Retinal pigment epithelial cell (primary cell): ENCODE results near the gene PHB1.
A peak's percentile ranks its signal among the peaks of the same experiment; 100 is the strongest.
"Not testable (repeated sequence)": the region's sequence is repeated elsewhere in the genome, so short reads cannot be mapped to it uniquely, and the experiment has no call there.

Experiments
- DNase-seq: peaks from one replicate; pipeline ENCODE4 v3.0.0-alpha.2; 2010; ENCODE audit warnings: low read depth
- H3K4me3 ChIP-seq: 2 replicates; pipeline ENCODE4 v1.5.1; 2011; ENCODE audit warnings: mild to moderate bottlenecking, low read length, control low read depth, moderate library complexity
- TF ChIP-seq, protein P1 (sequence below): conservative IDR thresholded peaks from 2 replicates; pipeline ENCODE4 v1.5.1; 2011; ENCODE audit warnings: low read depth, low read length, control low read depth, inconsistent platforms

The PHB1 gene

DNA sequence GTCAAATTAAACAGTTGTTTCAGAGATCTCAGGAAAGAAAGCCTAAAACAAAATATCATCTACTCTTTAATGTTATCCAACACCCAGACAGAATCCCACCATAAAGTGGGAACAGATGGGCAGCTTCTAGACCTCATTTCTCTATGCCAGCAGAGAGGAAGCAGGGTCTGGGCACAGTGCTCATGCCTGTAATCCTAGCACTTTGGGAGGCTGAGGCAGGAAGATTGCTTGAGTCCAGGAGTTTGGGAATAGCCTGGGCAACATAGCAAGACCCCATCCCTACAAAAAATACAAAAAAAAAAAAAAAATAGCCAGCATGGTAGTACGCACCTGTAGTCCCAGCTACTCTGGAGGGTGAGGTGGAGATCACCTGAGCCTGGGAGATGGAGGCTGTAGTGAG, 39.1 kb downstream of the PHB1 start:
- H3K4me3 ChIP-seq: no peak overlapping the region
- DNase-seq: no peak
- TF ChIP-seq, protein P1, sequence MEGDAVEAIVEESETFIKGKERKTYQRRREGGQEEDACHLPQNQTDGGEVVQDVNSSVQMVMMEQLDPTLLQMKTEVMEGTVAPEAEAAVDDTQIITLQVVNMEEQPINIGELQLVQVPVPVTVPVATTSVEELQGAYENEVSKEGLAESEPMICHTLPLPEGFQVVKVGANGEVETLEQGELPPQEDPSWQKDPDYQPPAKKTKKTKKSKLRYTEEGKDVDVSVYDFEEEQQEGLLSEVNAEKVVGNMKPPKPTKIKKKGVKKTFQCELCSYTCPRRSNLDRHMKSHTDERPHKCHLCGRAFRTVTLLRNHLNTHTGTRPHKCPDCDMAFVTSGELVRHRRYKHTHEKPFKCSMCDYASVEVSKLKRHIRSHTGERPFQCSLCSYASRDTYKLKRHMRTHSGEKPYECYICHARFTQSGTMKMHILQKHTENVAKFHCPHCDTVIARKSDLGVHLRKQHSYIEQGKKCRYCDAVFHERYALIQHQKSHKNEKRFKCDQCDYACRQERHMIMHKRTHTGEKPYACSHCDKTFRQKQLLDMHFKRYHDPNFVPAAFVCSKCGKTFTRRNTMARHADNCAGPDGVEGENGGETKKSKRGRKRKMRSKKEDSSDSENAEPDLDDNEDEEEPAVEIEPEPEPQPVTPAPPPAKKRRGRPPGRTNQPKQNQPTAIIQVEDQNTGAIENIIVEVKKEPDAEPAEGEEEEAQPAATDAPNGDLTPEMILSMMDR: no peak

DNA sequence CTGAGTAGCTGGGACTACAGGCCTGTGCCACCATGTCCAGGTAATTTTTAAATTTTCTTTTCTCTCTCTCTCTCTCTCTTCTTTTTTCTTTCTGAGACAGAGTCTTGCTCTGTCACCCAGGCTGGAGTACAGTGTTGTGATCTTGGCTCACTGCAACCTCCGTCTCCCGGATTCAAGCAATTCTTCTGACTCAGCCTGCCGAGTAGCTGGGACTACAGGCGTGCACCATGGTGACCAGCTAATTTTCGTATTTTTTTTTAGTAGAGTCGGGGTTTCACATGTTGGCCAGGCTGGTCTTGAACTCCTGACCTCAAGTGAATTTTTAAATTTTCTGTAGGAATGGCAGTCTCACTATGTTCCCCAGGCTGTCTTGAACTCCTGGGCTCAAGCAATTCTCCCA, 41.6 kb downstream of the PHB1 start:
- TF ChIP-seq, protein P1: no peak
- no peak overlapping the region for H3K4me3 ChIP-seq
- no peak for DNase-seq

DNA sequence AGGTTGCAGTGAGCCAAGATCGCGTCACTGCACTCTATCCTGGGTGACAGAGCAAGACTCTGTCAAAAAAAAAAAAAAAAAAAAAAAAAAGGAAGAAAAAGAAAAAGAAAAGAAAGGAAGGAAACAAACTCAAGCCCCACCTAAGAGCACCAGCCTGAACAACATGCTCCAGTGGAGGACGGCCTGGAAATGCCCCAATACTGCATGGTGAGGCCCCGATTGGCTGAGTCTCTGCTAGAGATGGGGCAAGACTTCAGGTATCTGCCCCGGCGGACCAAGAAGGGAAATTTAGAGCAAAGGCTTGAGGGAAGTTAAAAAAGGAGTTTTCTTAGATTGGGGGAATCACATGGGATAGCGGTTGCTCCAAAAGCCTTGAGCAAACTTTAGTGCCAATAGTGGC, 42.3 kb downstream of the PHB1 start:
- TF ChIP-seq, protein P1: no peak
- no peak for DNase-seq
- H3K4me3 ChIP-seq: no peak overlapping the region

DNA sequence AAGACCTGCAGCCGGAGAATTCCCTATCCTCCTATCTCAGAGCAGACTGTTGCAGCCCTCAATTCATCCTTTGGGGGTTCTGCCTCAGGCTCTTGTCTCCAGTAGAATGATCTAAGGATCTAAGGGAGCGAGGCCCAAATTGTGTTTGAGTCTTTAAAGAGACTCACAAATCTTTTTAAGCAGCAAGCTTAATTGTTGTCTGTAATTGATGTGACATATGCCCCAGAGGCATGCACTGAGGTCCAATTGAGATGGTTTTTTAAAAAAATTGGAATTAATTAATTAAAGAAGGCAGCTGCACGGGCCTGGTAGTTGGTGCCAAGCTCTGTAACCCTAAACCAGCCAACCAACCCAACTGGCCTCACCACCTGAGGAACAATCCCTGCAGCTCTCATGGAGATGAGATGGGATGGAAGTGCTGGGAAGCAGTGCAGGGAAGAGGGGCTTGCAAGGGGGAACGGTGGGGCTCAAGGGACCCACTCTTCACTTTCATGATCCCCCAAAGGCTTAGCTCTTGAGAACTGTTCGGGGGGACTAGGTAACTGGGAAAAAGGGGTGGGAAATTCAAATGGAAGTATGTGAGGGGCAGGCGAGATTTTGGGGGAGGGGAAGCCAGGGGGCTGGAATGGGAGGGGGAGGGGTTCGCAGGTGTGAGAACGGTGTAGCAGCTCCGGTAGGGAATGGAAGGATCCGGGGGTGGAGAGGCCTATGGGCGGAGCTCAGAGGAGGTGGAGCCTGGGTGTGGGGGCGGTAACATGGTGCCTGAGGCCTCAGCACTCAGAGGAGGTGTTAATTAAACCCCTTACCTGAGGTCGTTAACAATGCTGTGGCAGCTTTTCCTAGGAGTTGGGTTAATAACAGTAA, 43.5 kb downstream of the PHB1 start:
- no peak overlapping the region for H3K4me3 ChIP-seq
- no peak for DNase-seq
- TF ChIP-seq, protein P1: no peak

DNA sequence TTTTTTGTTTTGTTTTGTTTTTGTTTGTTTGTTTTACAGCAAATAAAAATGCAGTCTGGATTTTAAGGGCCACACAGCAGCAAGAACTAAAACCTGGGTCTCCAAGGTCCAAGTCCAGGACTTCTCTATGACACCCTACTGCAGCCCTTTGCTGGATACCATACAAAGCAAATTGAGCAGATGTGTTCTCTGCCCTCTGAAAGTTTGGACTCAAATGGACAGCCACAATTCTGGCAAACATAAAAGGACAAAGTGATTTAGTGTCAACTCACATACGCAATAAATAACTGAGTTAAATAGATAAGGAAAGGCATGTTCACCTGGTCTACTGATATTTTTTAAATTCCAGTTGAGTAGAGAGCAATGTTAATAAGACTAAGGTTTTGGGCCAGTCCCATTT, 44.9 kb downstream of the PHB1 start:
- H3K4me3 ChIP-seq: no peak overlapping the region
- DNase-seq: no peak
- TF ChIP-seq, protein P1: no peak

DNA sequence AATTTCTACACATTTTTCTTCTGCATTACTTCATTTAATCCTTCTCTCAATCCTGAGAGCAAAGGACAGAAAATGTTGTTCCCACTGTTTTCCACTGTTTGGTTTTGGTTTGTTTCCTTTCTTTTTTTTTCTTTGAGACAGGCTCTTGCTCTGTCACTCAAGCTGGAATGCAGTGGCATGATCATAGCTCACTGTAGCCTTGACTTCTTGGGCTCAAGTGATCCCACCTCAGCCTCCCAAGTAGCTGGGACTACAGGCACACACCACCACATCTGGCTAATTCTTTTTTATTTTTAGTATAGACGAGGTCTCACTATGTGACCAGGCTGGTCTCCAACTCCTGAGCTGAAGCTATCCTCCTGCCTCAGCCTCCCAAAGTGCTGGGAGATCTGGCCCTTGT, 45.6 kb downstream of the PHB1 start:
- DNase-seq: no peak
- H3K4me3 ChIP-seq: no peak overlapping the region
- TF ChIP-seq, protein P1: no peak

DNA sequence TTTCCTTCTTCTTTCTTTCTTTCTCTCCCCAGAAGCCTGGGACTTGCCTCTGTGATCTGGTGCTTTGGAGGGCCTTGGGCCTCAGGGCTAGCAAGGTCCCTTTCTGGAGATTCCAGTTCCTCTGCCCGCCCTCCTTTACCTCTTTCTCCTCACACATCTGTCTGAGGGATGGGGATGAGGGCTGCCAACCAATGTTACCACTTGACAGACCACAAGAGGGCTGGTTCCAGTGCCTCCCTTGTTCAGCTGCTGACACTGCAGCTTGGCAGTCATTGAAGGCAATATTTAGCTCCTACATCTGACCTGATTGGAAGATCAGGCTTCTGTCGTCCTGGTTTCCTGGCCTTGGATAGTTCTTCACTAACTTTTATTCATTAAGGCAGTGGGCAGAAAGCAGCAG, 49.0 kb downstream of the PHB1 start:
- no peak for DNase-seq
- no peak overlapping the region for H3K4me3 ChIP-seq
- TF ChIP-seq, protein P1: peak; percentile 44

DNA sequence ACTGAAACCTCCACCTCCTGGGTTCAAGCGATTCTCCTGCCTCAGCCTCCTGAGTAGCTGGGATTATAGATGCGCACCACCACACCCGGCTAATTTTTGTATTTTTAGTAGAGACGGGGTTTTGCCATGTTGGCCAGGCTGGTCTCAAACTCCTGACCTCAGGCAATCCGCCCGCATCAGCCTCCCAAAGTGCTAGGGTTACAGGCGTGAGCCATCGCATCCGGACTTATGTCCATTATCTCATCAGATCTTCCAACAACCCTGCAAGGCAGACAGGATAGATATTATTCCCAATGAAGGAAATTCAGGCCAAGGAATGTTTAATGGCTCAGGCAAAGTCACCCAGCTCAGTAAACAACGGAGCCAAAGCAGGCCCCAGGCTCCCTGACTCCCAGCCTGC, 49.6 kb downstream of the PHB1 start:
- not testable (repeated sequence) for DNase-seq, H3K4me3 ChIP-seq
